ENCODE measurements around the gene FN1.
A peak's percentile ranks its signal among the peaks of the same experiment; 100 is the strongest.

- TF ChIP-seq POLR2A (IDR thresholded peaks at IDR 0.05) (peak in 1 of 2 donors; percentile 33), CTCF (IDR thresholded peaks at IDR 0.05) (peak in 4 of 12 donors; percentile 6 to 32 (median 26))
These were observed 124.1 kb downstream of the FN1 start, which contains the start of gene ATIC for GRCh38 chr2:215311625-215312396.
